Mesothelial cell of epicardium (in vitro differentiated cells): ENCODE data around the gene DELE1. TPM values are rescaled to one million over a fixed set of nuclear protein-coding genes. Genes with fewer than 3 reads are reported as not detected.

ENCODE experiments used
- DNase-seq, 2 experiments: peaks; one replicate each; pipeline ENCODE4 v3.0.0; 2021; ENCODE audit warnings: low spot score in 2 of 2; ENCODE audit not compliant: unreplicated experiment in 2 of 2
- H3K27ac Mint-ChIP-seq: 2 replicates; pipeline ENCODE4 v1.8.0; 2021; ENCODE audit warnings: mixed read lengths
- H3K27me3 Mint-ChIP-seq: 2 replicates; pipeline ENCODE4 v1.8.0; 2021; ENCODE audit warnings: low read depth, mixed read lengths
- H3K36me3 Mint-ChIP-seq: 2 replicates; pipeline ENCODE4 v1.8.0; 2021; ENCODE audit warnings: mixed read lengths
- H3K4me1 Mint-ChIP-seq: 2 replicates; pipeline ENCODE4 v1.8.0; 2021; ENCODE audit warnings: mixed read lengths
- H3K4me3 Mint-ChIP-seq: 2 replicates; pipeline ENCODE4 v1.8.0; 2021; ENCODE audit warnings: mild to moderate bottlenecking, moderate library complexity, mixed read lengths
- H3K9me3 Mint-ChIP-seq: 2 replicates; pipeline ENCODE4 v1.8.0; 2021; ENCODE audit warnings: mixed read lengths
- CTCF ChIP-seq: fragments of 200-600 bp; sonication (generic); IDR thresholded peaks from one replicate; pipeline ENCODE4 v1.5.0; 2021; ENCODE audit warnings: antibody characterized with exemption; ENCODE audit not compliant: unreplicated experiment
- total RNA-seq: library from RNA; stranded (reverse); gene quantifications from 3 replicates; pipeline ENCODE4 v1.2.1, GENCODE V29; 2021

Gene DELE1
- total RNA-seq, 1 donor from 2014 or later = 91.5 TPM

- Mint-ChIP-seq H3K27ac (no peak overlapping the region), H3K9me3 (no peaks in the 10 kb centered on the region), H3K27me3 (no peaks in the 10 kb centered on the region), H3K36me3 (peaks cover 36% of the 10 kb centered on the region), H3K4me1 (peaks cover 2% of the 10 kb centered on the region), H3K4me3 (no peak overlapping the region)
- no peak for TF ChIP-seq CTCF
- DNase-seq = no peak
Measured at GRCh38 chr5:141933151-141933550, 9.5 kb downstream of the DELE1 start.

- H3K9me3 Mint-ChIP-seq = no peaks in the 10 kb centered on the region
- H3K27ac Mint-ChIP-seq = no peak overlapping the region
- peaks cover 30% of the 10 kb centered on the region for H3K36me3 Mint-ChIP-seq
- no peaks in the 10 kb centered on the region for H3K27me3 Mint-ChIP-seq
- no peak overlapping the region for H3K4me3 Mint-ChIP-seq
- peaks cover 2% of the 10 kb centered on the region for H3K4me1 Mint-ChIP-seq
- DNase-seq = no peak
- TF ChIP-seq CTCF = no peak
Measured at GRCh38 chr5:141934099-141934844, 10.6 kb downstream of the DELE1 start.

- no peak overlapping the region for H3K27ac Mint-ChIP-seq
- TF ChIP-seq CTCF = no peak
- peaks cover 2% of the 10 kb centered on the region for H3K4me1 Mint-ChIP-seq
- H3K36me3 Mint-ChIP-seq = peaks cover 22% of the 10 kb centered on the region
- no peaks in the 10 kb centered on the region for H3K9me3 Mint-ChIP-seq
- H3K4me3 Mint-ChIP-seq = no peak overlapping the region
- no peak for DNase-seq
- H3K27me3 Mint-ChIP-seq = no peaks in the 10 kb centered on the region
Measured at GRCh38 chr5:141935538-141935937, 11.9 kb downstream of the DELE1 start.

GRCh38 chr5:141940695-141941271 is 17.1 kb downstream of the DELE1 start:
- peaks cover 1% of the 10 kb centered on the region for H3K27me3 Mint-ChIP-seq
- no peaks in the 10 kb centered on the region for H3K9me3 Mint-ChIP-seq
- peaks cover 2% of the 10 kb centered on the region for H3K4me1 Mint-ChIP-seq
- DNase-seq = no peak
- H3K4me3 Mint-ChIP-seq = no peak overlapping the region
- peaks cover 3% of the 10 kb centered on the region for H3K36me3 Mint-ChIP-seq
- H3K27ac Mint-ChIP-seq = no peak overlapping the region
- TF ChIP-seq CTCF = no peak

GRCh38 chr5:141941307-141941706 is 17.6 kb downstream of the DELE1 start:
- Mint-ChIP-seq H3K4me1 (peaks cover 2% of the 10 kb centered on the region), H3K27me3 (peaks cover 1% of the 10 kb centered on the region), H3K36me3 (no peaks in the 10 kb centered on the region), H3K27ac (no peak overlapping the region), H3K4me3 (no peak overlapping the region), H3K9me3 (no peaks in the 10 kb centered on the region)
- TF ChIP-seq CTCF = no peak
- no peak for DNase-seq
